ENCODE data around the gene WDR90.
A peak's percentile ranks its signal among the peaks of the same experiment; 100 is the strongest.

Gene WDR90

DNA sequence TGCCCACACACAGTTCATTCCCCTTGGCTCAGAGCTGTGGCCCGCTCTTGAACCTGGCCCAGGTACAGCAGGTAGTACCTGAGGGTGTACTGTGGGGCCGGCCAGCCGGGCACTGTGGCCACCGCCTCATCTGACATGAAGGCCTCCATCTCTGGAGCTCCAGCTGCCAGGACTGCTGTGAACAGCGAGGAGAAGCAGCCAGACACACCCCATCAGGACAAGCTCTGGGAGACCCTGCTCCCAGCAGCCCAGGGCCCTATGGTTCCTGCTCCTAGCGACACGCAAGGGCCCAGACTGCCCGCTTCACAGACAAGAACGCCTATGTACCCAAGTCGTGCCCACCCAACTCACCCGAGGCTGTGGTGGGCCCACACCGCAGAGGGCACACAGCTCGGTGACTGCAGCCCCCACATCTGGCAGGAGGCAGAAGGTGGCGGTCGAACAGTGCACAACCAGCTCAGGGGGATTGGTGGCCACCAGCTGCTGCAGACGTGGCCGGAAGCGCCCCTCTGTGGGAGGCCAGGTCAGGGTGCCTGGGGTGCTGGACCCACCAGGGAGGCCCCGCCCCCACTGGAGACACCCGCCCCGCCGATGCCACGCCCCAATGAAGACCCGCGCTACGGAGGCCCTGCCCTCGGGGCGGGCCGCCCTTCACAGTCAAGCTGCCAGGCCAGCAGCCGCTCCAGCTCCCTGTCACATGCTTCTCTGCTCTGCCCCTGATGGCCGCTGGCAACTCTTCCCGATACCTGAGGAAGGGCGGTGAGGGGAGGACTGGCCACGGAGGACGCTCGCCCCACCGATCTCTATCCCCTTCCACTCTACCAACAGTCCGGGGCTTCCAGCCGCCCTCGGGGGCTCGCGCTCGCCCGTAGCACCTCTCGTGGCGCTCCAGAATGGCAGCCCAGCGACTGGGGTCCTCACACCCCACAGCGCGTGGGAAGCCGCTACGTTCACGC, 30.0 kb downstream of the WDR90 start (continued):
- TF ChIP-seq ZNF398 (tag by site-specific recombination; IDR thresholded peaks at IDR 0.05) (0 out of 2 replicates have a peak, but pooled peaks have one; percentile 5), KLF1 (tag by site-specific recombination; IDR thresholded peaks at IDR 0.05) (peak; percentile 92), ZNF629 (tag by site-specific recombination; IDR thresholded peaks at IDR 0.05) (peak; percentile 57; the same call in 1 of the 2 replicates), ZIC2 (tag by site-specific recombination; IDR thresholded peaks at IDR 0.05) (peak; percentile 88), SP3 (tag by site-specific recombination; IDR thresholded peaks at IDR 0.05) (peak; percentile 88), ZBTB7A (tag by site-specific recombination; IDR thresholded peaks at IDR 0.05; ENCODE audit: low read depth) (peak; percentile 43; the same call in 1 of the 2 replicates), ZBTB8A (tag by site-specific recombination; IDR thresholded peaks at IDR 0.05) (peak; percentile 52), ZNF140 (tag by site-specific recombination; IDR thresholded peaks at IDR 0.05) (no peak), ZNF391 (tag by site-specific recombination; IDR thresholded peaks at IDR 0.05; ENCODE audit: borderline replicate concordance, low read depth) (peak; percentile 69; the same call in 1 of the 2 replicates), PRDM10 (tag by site-specific recombination; IDR thresholded peaks at IDR 0.05) (0 out of 2 replicates have a peak, but pooled peaks have one; percentile 25), ZNF610 (tag by site-specific recombination; IDR thresholded peaks at IDR 0.05; ENCODE audit: borderline replicate concordance) (peak; percentile 96), ZNF548 (tag by site-specific recombination; IDR thresholded peaks at IDR 0.05) (no peak), ZNF239 (tag by site-specific recombination; IDR thresholded peaks at IDR 0.05) (0 out of 2 replicates have a peak, but pooled peaks have one; percentile 42), WT1 (tag by site-specific recombination; IDR thresholded peaks at IDR 0.05) (peak; percentile 58; the same call in 1 of the 2 replicates), ZNF114 (tag by site-specific recombination; IDR thresholded peaks at IDR 0.05) (no peak), ZNF394 (tag by site-specific recombination; IDR thresholded peaks at IDR 0.05; ENCODE audit: borderline replicate concordance) (peak; percentile 66), ZNF23 (tag by site-specific recombination; IDR thresholded peaks at IDR 0.05; ENCODE audit: borderline replicate concordance) (no peak), YY1 (tag by site-specific recombination; IDR thresholded peaks at IDR 0.05) (peak; percentile 62; the same call in 1 of the 2 replicates), ZNF660 (tag by site-specific recombination; IDR thresholded peaks at IDR 0.05) (0 out of 2 replicates have a peak, but pooled peaks have one; percentile 30), ZNF292 (tag by site-specific recombination; IDR thresholded peaks at IDR 0.05; ENCODE audit: borderline replicate concordance, low read depth) (no peak), ZNF404 (tag by site-specific recombination; IDR thresholded peaks at IDR 0.05) (no peak), GLIS2 (tag by site-specific recombination; IDR thresholded peaks at IDR 0.05) (peak; percentile 97), ZNF24 (tag by site-specific recombination; IDR thresholded peaks at IDR 0.05) (0 out of 2 replicates have a peak, but pooled peaks have one; percentile 57), ZNF514 (tag by site-specific recombination; IDR thresholded peaks at IDR 0.05) (no peak), SP7 (tag by site-specific recombination; IDR thresholded peaks at IDR 0.05) (peak; percentile 51)
- TF ChIP-seq, protein P1, sequence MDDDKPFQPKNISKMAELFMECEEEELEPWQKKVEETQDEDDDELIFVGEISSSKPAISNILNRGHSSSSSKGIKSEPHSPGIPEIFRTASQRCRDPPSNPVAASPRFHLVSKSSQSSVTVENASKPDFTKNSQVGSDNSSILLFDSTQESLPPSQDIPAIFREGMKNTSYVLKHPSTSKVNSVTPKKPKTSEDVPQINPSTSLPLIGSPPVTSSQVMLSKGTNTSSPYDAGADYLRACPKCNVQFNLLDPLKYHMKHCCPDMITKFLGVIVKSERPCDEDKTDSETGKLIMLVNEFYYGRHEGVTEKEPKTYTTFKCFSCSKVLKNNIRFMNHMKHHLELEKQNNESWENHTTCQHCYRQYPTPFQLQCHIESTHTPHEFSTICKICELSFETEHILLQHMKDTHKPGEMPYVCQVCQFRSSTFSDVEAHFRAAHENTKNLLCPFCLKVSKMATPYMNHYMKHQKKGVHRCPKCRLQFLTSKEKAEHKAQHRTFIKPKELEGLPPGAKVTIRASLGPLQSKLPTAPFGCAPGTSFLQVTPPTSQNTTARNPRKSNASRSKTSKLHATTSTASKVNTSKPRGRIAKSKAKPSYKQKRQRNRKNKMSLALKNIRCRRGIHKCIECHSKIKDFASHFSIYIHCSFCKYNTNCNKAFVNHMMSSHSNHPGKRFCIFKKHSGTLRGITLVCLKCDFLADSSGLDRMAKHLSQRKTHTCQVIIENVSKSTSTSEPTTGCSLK (tag by site-specific recombination; IDR thresholded peaks at IDR 0.05), result no peak
- TF ChIP-seq, protein P2, sequence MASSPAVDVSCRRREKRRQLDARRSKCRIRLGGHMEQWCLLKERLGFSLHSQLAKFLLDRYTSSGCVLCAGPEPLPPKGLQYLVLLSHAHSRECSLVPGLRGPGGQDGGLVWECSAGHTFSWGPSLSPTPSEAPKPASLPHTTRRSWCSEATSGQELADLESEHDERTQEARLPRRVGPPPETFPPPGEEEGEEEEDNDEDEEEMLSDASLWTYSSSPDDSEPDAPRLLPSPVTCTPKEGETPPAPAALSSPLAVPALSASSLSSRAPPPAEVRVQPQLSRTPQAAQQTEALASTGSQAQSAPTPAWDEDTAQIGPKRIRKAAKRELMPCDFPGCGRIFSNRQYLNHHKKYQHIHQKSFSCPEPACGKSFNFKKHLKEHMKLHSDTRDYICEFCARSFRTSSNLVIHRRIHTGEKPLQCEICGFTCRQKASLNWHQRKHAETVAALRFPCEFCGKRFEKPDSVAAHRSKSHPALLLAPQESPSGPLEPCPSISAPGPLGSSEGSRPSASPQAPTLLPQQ (tag by site-specific recombination; IDR thresholded peaks at IDR 0.05), result peak; percentile 99
- TF ChIP-seq, protein P3, sequence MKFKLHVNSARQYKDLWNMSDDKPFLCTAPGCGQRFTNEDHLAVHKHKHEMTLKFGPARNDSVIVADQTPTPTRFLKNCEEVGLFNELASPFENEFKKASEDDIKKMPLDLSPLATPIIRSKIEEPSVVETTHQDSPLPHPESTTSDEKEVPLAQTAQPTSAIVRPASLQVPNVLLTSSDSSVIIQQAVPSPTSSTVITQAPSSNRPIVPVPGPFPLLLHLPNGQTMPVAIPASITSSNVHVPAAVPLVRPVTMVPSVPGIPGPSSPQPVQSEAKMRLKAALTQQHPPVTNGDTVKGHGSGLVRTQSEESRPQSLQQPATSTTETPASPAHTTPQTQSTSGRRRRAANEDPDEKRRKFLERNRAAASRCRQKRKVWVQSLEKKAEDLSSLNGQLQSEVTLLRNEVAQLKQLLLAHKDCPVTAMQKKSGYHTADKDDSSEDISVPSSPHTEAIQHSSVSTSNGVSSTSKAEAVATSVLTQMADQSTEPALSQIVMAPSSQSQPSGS (tag by site-specific recombination; IDR thresholded peaks at IDR 0.05; ENCODE audit: low read depth), result no peak

All from HEK293 (cell line).